ENCODE measurements around the gene MAP1LC3A. TPM values are rescaled to one million over a fixed set of nuclear protein-coding genes. Genes with fewer than 3 reads are reported as not detected.
A peak's percentile ranks its signal among the peaks of the same experiment; 100 is the strongest.

MAP1LC3A gene
- total RNA-seq, 3 donors from 2014 or later = 30.6 to 61.6 (median 47.8) TPM

- H3K36me3 ChIP-seq (ENCODE audit: low read depth) = peaks cover 16% of the 10 kb centered on the region
- DNase-seq (peak in 1 of 3 donors; percentile 12), ATAC-seq (no peak)
- no peak for TF ChIP-seq CTCF (IDR thresholded peaks at IDR 0.05)
- no peaks in the 10 kb centered on the region for H3K4me1 ChIP-seq (ENCODE audit: low read depth)
- intact Hi-C loops (cut with DNase I, micrococcal nuclease) = no loop called here
- H3K4me3 ChIP-seq = no peak overlapping the region
- no peaks in the 10 kb centered on the region for H3K9me3 ChIP-seq
These were observed 26.2 kb upstream of the MAP1LC3A start for GRCh38 chr20:34532320-34532719.

- Histone ChIP-seq H3K9me3 (no peaks in the 10 kb centered on the region), H3K36me3 (ENCODE audit: low read depth) (peaks cover 16% of the 10 kb centered on the region), H3K4me1 (ENCODE audit: low read depth) (no peaks in the 10 kb centered on the region), H3K4me3 (no peak overlapping the region)
- intact Hi-C loops (cut with DNase I, micrococcal nuclease) = no loop called here
- ATAC-seq (no peak), DNase-seq (no peak)
- no peak for TF ChIP-seq CTCF (IDR thresholded peaks at IDR 0.05)
These were observed 25.8 kb upstream of the MAP1LC3A start for GRCh38 chr20:34532756-34533155.

GRCh38 chr20:34534391-34535165 is 23.9 kb upstream of the MAP1LC3A start:
- TF ChIP-seq CTCF (IDR thresholded peaks at IDR 0.05) = no peak
- intact Hi-C loops (cut with DNase I, micrococcal nuclease) = no loop called here
- Histone ChIP-seq H3K9me3 (no peaks in the 10 kb centered on the region), H3K4me1 (ENCODE audit: low read depth) (no peaks in the 10 kb centered on the region), H3K4me3 (no peak overlapping the region), H3K36me3 (ENCODE audit: low read depth) (peaks cover 16% of the 10 kb centered on the region)
- ATAC-seq (no peak), DNase-seq (peak in 2 of 3 donors; percentile 17 to 23)

DNA sequence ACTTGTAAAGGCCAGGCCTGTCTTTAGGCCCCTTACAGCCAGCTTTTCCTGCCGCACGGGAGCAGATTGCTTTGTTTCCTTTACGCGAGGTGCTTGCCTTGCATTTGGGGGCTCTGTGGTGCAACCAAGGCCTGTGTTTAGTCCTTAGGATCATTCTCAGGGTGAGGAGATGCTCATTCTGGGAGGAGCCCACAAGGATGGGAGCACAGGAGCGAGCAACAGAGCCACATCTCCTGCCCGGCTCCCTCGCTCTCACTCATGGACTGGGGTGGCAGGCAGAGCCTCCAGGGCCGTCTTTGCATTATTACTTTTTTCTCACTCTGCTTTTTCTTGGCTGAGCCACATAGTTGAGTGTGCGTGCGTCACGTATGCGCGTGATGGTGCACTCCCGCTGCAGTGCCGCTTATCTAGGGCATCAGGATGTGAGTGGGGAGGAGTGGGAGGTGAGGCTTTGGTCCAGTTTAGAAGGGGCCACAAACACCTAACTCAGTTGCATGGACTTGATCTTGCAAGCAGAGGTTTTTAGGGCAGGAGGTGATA is 23.1 kb upstream of the MAP1LC3A start:
- H3K4me1 ChIP-seq (ENCODE audit: low read depth) = no peaks in the 10 kb centered on the region
- intact Hi-C loops (cut with DNase I, micrococcal nuclease) = no loop called here
- DNase-seq = peak in 2 of 3 donors; percentile 10 to 14
- TF ChIP-seq CTCF (IDR thresholded peaks at IDR 0.05) = no peak
- no peaks in the 10 kb centered on the region for H3K9me3 ChIP-seq
- H3K4me3 ChIP-seq = no peak overlapping the region
- peaks cover 16% of the 10 kb centered on the region for H3K36me3 ChIP-seq (ENCODE audit: low read depth)
- ATAC-seq = no peak

GRCh38 chr20:34535857-34536256 is 22.7 kb upstream of the MAP1LC3A start:
- peak in 1 of 3 donors; percentile 13 for DNase-seq
- intact Hi-C loops (cut with DNase I, micrococcal nuclease) = no loop called here
- Histone ChIP-seq H3K4me3 (no peak overlapping the region), H3K36me3 (ENCODE audit: low read depth) (peaks cover 21% of the 10 kb centered on the region), H3K9me3 (no peaks in the 10 kb centered on the region), H3K4me1 (ENCODE audit: low read depth) (no peaks in the 10 kb centered on the region)
- ATAC-seq = no peak
- TF ChIP-seq CTCF (IDR thresholded peaks at IDR 0.05) = no peak

Data from mucosa of descending colon (tissue), 3 donors.